ENCODE data around the gene ZNRF3. TPM values are rescaled to one million over a fixed set of nuclear protein-coding genes. Genes with fewer than 3 reads are reported as not detected.

ZNRF3 gene
- total RNA-seq, 1 donor from 2014 or later: 5.8 TPM

DNA sequence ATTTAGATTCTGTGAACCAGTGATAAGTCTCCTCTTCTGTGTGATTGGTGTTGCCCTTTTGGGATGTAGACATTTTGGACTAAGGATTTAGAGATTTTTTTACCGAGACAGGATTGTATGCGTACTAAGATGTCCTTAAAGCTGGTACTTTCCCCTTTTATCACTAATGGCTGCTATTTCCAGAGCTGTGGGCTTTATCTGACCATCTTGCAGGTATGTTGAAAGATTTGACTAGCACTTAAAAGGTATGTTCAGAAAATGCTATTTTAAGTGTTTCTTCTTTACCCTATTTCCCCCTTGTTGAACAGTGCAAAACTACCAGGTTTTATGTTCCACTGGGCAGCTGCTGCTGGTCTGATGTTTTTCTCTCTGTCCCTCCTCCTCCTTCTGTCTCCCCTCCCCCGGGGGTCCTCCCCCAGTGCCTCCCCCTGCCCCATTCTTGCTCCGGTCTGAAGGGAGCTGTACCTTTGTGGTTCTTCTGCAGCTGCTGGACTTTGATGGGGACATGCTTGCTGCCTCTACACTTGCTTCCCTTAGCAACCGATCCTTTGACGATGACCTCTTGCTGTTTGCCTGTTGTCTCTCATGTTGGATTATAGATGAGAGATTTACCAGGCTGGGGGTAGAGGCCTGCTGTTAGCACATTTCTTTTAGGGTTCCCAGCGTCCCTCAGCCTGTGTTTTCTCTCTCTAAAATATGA, 59.6 kb downstream of the ZNRF3 start:
- Histone ChIP-seq H3K4me3 (ENCODE audit: insufficient read depth, low read depth, low read length) (no peak overlapping the region), H3K9ac (ENCODE audit: low read length) (no peak overlapping the region), H3K27me3 (ENCODE audit: insufficient read depth, low read length) (no peaks in the 10 kb centered on the region), H2AFZ (ENCODE audit: low read depth, low read length) (no peak overlapping the region), H3K4me1 (ENCODE audit: insufficient read depth, low read length) (no peaks in the 10 kb centered on the region), H3K4me2 (ENCODE audit: low read length) (no peak overlapping the region), H3K36me3 (ENCODE audit: insufficient read depth, low read length) (no peaks in the 10 kb centered on the region), H3K79me2 (ENCODE audit: insufficient read depth, low read length) (peaks cover 13% of the 10 kb centered on the region), H3K9me3 (ENCODE audit: insufficient read depth, low read depth, low read length) (peaks cover 5% of the 10 kb centered on the region), H4K20me1 (ENCODE audit: insufficient read depth, low read length) (peaks cover 23% of the 10 kb centered on the region), H3K27ac (ENCODE audit: low read depth, low read length) (no peak overlapping the region)
- DNase-seq (ENCODE audit: low read depth) (no peak), FAIRE-seq (no peak)
- Mint-ChIP-seq H3K4me1 (ENCODE audit: low read depth, unreplicated experiment) (peaks cover 6% of the 10 kb centered on the region), H3K4me3 (ENCODE audit: unreplicated experiment) (no peak overlapping the region), H3K9me3 (ENCODE audit: unreplicated experiment) (peaks cover 12% of the 10 kb centered on the region), H3K36me3 (ENCODE audit: low read depth, unreplicated experiment) (peaks cover 3% of the 10 kb centered on the region), H3K27me3 (ENCODE audit: low read depth, unreplicated experiment) (no peaks in the 10 kb centered on the region), H3K27ac (ENCODE audit: unreplicated experiment) (no peak overlapping the region)
- TF ChIP-seq EZH2 (IDR thresholded peaks at IDR 0.05; ENCODE audit: insufficient read depth, low read length) (no peak), CTCF (IDR thresholded peaks at IDR 0.05; ENCODE audit: insufficient read depth, low read depth, low read length) (no peak)

DNA sequence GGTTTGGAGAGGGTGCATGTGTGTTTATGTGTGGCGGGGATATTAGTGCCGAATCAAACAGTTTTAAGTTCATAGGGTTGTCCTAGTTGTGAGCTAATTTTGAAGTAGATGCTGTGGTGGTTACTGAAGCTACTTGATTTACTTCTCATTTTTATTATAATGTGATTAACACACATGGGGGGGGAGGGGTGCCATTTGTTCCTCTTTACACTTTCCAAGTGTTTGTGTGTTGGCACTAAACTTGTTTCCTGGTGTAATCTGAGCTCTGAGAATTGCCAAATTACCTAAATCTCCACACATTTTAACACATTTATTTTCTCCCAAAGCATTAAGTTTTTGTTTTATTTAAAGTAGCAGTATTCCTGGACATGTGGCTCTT, 60.1 kb downstream of the ZNRF3 start:
- H3K27me3 ChIP-seq (ENCODE audit: insufficient read depth, low read length): no peaks in the 10 kb centered on the region
- peaks cover 3% of the 10 kb centered on the region for H3K36me3 Mint-ChIP-seq (ENCODE audit: low read depth, unreplicated experiment)
- peaks cover 6% of the 10 kb centered on the region for H3K4me1 Mint-ChIP-seq (ENCODE audit: low read depth, unreplicated experiment)
- no peaks in the 10 kb centered on the region for H3K27me3 Mint-ChIP-seq (ENCODE audit: low read depth, unreplicated experiment)
- H3K9ac ChIP-seq (ENCODE audit: low read length): no peak overlapping the region
- no peak overlapping the region for H3K4me2 ChIP-seq (ENCODE audit: low read length)
- H3K27ac ChIP-seq (ENCODE audit: low read depth, low read length): no peak overlapping the region
- H3K9me3 ChIP-seq (ENCODE audit: insufficient read depth, low read depth, low read length): peaks cover 5% of the 10 kb centered on the region
- H3K4me3 ChIP-seq (ENCODE audit: insufficient read depth, low read depth, low read length): no peak overlapping the region
- DNase-seq (ENCODE audit: low read depth): no peak
- no peak for TF ChIP-seq EZH2 (IDR thresholded peaks at IDR 0.05; ENCODE audit: insufficient read depth, low read length)
- no peak for TF ChIP-seq CTCF (IDR thresholded peaks at IDR 0.05; ENCODE audit: insufficient read depth, low read depth, low read length)
- no peak overlapping the region for H3K27ac Mint-ChIP-seq (ENCODE audit: unreplicated experiment)
- peaks cover 13% of the 10 kb centered on the region for H3K79me2 ChIP-seq (ENCODE audit: insufficient read depth, low read length)
- no peak overlapping the region for H2AFZ ChIP-seq (ENCODE audit: low read depth, low read length)
- no peak for FAIRE-seq
- H3K4me1 ChIP-seq (ENCODE audit: insufficient read depth, low read length): no peaks in the 10 kb centered on the region
- peaks cover 17% of the 10 kb centered on the region for H3K9me3 Mint-ChIP-seq (ENCODE audit: unreplicated experiment)
- no peak overlapping the region for H3K4me3 Mint-ChIP-seq (ENCODE audit: unreplicated experiment)
- H3K36me3 ChIP-seq (ENCODE audit: insufficient read depth, low read length): no peaks in the 10 kb centered on the region
- peaks cover 19% of the 10 kb centered on the region for H4K20me1 ChIP-seq (ENCODE audit: insufficient read depth, low read length)

GRCh38 chr22:28947125-28947524, 63.8 kb downstream of the ZNRF3 start:
- Histone ChIP-seq H3K4me1 (ENCODE audit: insufficient read depth, low read length) (peaks cover 3% of the 10 kb centered on the region), H3K27ac (ENCODE audit: low read depth, low read length) (no peak overlapping the region), H3K9ac (ENCODE audit: low read length) (no peak overlapping the region), H3K4me3 (ENCODE audit: insufficient read depth, low read depth, low read length) (no peak overlapping the region), H3K79me2 (ENCODE audit: insufficient read depth, low read length) (peaks cover 7% of the 10 kb centered on the region), H3K27me3 (ENCODE audit: insufficient read depth, low read length) (no peaks in the 10 kb centered on the region), H3K4me2 (ENCODE audit: low read length) (no peak overlapping the region), H4K20me1 (ENCODE audit: insufficient read depth, low read length) (peaks cover 26% of the 10 kb centered on the region), H3K9me3 (ENCODE audit: insufficient read depth, low read depth, low read length) (peaks cover 5% of the 10 kb centered on the region), H2AFZ (ENCODE audit: low read depth, low read length) (no peak overlapping the region), H3K36me3 (ENCODE audit: insufficient read depth, low read length) (no peaks in the 10 kb centered on the region)
- TF ChIP-seq EZH2 (IDR thresholded peaks at IDR 0.05; ENCODE audit: insufficient read depth, low read length) (no peak), CTCF (IDR thresholded peaks at IDR 0.05; ENCODE audit: insufficient read depth, low read depth, low read length) (no peak)
- Mint-ChIP-seq H3K9me3 (ENCODE audit: unreplicated experiment) (peaks cover 18% of the 10 kb centered on the region), H3K27ac (ENCODE audit: unreplicated experiment) (no peak overlapping the region), H3K36me3 (ENCODE audit: low read depth, unreplicated experiment) (peaks cover 3% of the 10 kb centered on the region), H3K4me1 (ENCODE audit: low read depth, unreplicated experiment) (peaks cover 13% of the 10 kb centered on the region), H3K4me3 (ENCODE audit: unreplicated experiment) (no peak overlapping the region), H3K27me3 (ENCODE audit: low read depth, unreplicated experiment) (no peaks in the 10 kb centered on the region)
- FAIRE-seq: no peak
- no peak for DNase-seq (ENCODE audit: low read depth)
